RWPE2 (cell line): ENCODE results near the gene COL23A1.

Source experiments
- ATAC-seq: fragments of 200-7000 bp; cut with Tn5 transposase; 3 replicates; pipeline ENCODE4 v1.9.1; 2021; ENCODE audit warnings: low read depth
- DNase-seq: peaks from one replicate; pipeline ENCODE4 v3.0.0-alpha.2; 2020; ENCODE audit warnings: low spot score
- H3K27ac ChIP-seq: fragments of 450-650 bp; 2 replicates; pipeline ENCODE4 v1.5.1; 2017; ENCODE audit warnings: mild to moderate bottlenecking; ENCODE audit not compliant: poor library complexity, severe bottlenecking
- H3K27me3 ChIP-seq: fragments of 250-450 bp; sonication (Bioruptor Pico); 2 replicates; pipeline ENCODE4 v1.5.1; 2021; ENCODE audit warnings: mild to moderate bottlenecking, moderate library complexity; ENCODE audit not compliant: insufficient read depth, poor library complexity, severe bottlenecking
- H3K36me3 ChIP-seq: fragments of 250-450 bp; sonication (Bioruptor Pico); 2 replicates; pipeline ENCODE4 v1.5.1; 2020; ENCODE audit warnings: low read depth, mild to moderate bottlenecking, moderate library complexity
- H3K4me1 ChIP-seq: fragments of 250-450 bp; sonication (Bioruptor Pico); 2 replicates; pipeline ENCODE4 v1.5.1; 2021; ENCODE audit warnings: mild to moderate bottlenecking, moderate library complexity; ENCODE audit not compliant: insufficient read depth, poor library complexity, severe bottlenecking
- H3K4me3 ChIP-seq: fragments of 250-450 bp; sonication (Bioruptor Pico); 2 replicates; pipeline ENCODE4 v1.5.1; 2021; ENCODE audit warnings: mild to moderate bottlenecking, moderate library complexity; ENCODE audit not compliant: severe bottlenecking
- H3K9me3 ChIP-seq: fragments of 250-450 bp; sonication (Bioruptor Pico); 2 replicates; pipeline ENCODE4 v1.5.1; 2021; ENCODE audit warnings: mild to moderate bottlenecking, moderate library complexity; ENCODE audit not compliant: severe bottlenecking
- TF ChIP-seq, protein P1 (sequence below): fragments of 450-650 bp; IDR thresholded peaks from one replicate; pipeline ENCODE4 v1.5.1; 2017; ENCODE audit warnings: mild to moderate bottlenecking, moderate library complexity; ENCODE audit not compliant: poor library complexity, severe bottlenecking

The COL23A1 gene

DNA sequence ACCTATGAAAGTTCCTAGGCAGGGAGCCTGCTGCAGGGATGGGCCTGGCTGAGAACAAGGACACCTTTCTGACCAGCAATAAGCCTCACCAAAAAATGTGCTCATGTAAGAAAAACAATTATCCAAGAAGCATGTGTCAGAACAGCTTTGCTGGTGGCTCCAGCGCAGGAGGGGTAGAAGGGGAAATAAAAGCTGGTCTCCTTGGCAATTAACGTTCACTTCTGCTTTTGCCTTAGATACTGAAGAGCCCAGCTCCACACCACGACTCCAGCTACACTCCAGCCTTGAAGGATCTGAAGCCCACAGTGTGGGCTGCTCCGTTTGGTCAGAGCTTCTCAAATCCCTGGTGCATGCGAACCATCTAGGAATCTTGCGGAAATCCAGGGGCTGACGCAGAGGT is 250.0 kb downstream of the COL23A1 start:
- no peaks in the 10 kb centered on the region for H3K27me3 ChIP-seq
- TF ChIP-seq, protein P1, sequence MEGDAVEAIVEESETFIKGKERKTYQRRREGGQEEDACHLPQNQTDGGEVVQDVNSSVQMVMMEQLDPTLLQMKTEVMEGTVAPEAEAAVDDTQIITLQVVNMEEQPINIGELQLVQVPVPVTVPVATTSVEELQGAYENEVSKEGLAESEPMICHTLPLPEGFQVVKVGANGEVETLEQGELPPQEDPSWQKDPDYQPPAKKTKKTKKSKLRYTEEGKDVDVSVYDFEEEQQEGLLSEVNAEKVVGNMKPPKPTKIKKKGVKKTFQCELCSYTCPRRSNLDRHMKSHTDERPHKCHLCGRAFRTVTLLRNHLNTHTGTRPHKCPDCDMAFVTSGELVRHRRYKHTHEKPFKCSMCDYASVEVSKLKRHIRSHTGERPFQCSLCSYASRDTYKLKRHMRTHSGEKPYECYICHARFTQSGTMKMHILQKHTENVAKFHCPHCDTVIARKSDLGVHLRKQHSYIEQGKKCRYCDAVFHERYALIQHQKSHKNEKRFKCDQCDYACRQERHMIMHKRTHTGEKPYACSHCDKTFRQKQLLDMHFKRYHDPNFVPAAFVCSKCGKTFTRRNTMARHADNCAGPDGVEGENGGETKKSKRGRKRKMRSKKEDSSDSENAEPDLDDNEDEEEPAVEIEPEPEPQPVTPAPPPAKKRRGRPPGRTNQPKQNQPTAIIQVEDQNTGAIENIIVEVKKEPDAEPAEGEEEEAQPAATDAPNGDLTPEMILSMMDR = no peak
- no peaks in the 10 kb centered on the region for H3K36me3 ChIP-seq
- DNase-seq (no peak), ATAC-seq (no peak)
- no peaks in the 10 kb centered on the region for H3K9me3 ChIP-seq
- no peak overlapping the region for H3K27ac ChIP-seq
- no peak overlapping the region for H3K4me3 ChIP-seq
- H3K4me1 ChIP-seq = peaks cover 3% of the 10 kb centered on the region

DNA sequence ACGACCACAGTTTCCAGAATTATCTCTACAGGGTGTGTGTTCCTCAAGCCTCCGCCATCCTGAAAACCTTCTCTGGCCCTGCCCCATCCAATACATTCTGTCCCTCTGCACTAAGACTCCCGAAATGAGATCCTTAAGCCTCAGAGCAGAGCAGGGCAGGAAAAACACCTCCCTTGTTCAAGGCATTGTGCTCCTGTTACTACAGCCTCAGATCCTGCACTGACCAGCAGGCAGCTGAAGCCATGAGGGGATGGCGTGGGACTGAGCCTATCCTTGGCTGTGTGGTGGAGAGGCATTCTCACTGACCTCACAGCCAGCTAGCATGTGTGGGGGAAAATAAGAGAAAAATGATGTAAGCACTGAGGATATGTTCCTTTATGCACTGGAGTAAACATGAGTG is 250.9 kb downstream of the COL23A1 start:
- H3K27ac ChIP-seq = no peak overlapping the region
- TF ChIP-seq, protein P1 = no peak

DNA sequence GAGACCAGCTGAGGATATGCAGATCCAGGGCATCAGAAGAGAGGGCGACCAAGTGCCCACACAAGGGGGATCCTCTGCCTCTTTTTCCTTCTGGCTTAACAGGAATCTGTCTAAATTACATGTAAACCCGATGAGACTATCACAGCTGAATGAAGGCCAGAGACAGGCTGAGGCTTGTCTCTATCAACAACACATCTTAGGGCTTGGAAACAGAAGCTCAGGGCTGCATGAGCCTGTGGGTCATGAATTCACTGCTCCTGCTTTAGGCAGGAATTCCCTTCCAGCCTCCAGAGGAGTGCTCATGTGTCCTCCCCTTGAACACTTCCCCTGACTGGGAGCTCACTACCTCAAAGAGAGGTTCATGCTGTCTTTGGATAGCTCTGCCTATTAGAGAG is 251.4 kb downstream of the COL23A1 start:
- Histone ChIP-seq H3K4me1 (peaks cover 3% of the 10 kb centered on the region), H3K9me3 (no peaks in the 10 kb centered on the region), H3K27me3 (no peaks in the 10 kb centered on the region), H3K4me3 (no peak overlapping the region), H3K36me3 (no peaks in the 10 kb centered on the region), H3K27ac (no peak overlapping the region)
- TF ChIP-seq, protein P1 = no peak
- ATAC-seq = peak; percentile 85
- DNase-seq = no peak

More for the DNA sequence above, 250.9 kb downstream of the COL23A1 start:
- peaks cover 3% of the 10 kb centered on the region for H3K4me1 ChIP-seq
- ATAC-seq (no peak), DNase-seq (no peak)
- H3K9me3 ChIP-seq = no peaks in the 10 kb centered on the region
- no peaks in the 10 kb centered on the region for H3K27me3 ChIP-seq
- H3K36me3 ChIP-seq = no peaks in the 10 kb centered on the region
- H3K4me3 ChIP-seq = no peak overlapping the region

DNA sequence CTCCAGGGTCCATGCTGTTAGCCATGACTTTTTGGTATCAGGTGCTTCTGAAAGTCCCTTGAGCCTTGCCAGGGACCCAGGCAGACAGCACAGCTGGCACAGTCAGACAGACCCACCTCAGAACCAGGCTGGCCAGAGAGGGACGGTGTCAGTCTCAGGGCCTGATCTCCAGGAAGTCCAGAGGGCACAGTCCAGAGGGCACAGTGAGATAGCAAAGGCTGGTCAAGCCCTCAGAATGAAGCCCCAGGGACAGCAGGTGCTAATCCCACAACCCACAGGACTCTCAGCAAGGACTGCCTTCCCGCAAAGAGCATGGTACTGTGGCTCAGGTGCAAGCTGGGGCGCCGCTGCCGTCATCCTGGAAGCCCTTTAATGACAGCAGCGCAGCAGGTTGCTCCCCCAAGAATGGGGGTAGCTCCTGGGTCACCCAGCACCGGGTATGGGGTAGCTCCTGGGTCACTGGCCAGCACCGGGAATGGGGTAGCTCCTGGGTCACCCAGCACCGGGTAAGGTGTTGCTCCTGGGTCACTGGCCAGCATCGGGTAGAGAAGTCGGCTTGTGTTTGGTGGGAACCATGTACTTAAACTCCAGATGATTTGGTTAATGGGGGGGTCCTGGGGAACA is 252.0 kb downstream of the COL23A1 start:
- ATAC-seq = peak; percentile 19; the same call in 2 of the 3 replicates

DNA sequence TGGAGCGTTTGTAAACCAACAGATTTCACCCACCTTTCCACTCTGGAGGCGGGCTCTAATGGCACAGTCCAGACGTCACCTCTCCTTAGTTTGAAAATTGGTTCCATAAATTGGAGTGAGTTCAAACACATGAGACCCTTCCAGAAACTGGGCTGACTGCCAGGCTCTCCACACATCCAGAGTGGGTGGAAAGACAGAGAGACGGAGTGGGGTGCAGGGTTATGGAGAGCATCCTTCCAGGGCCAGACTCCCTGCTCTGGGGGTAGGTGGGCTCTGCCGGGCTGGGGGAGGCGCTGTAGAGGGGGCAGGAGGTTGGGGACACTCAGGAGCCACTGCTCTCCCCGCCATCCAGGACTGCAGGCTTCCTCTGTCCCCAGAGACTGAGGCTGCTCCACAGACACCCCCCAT is 252.9 kb downstream of the COL23A1 start:
- peak; percentile 49 for DNase-seq

More for the DNA sequence above, 252.0 kb downstream of the COL23A1 start:
- Histone ChIP-seq H3K4me3 (no peak overlapping the region), H3K27ac (no peak overlapping the region), H3K9me3 (no peaks in the 10 kb centered on the region), H3K4me1 (peaks cover 3% of the 10 kb centered on the region), H3K27me3 (no peaks in the 10 kb centered on the region), H3K36me3 (no peaks in the 10 kb centered on the region)
- DNase-seq = peak; percentile 61
- TF ChIP-seq, protein P1 = no peak

More for the DNA sequence above, 252.9 kb downstream of the COL23A1 start:
- Histone ChIP-seq H3K4me3 (no peak overlapping the region), H3K9me3 (no peaks in the 10 kb centered on the region), H3K27ac (no peak overlapping the region), H3K27me3 (no peaks in the 10 kb centered on the region), H3K4me1 (peaks cover 3% of the 10 kb centered on the region), H3K36me3 (no peaks in the 10 kb centered on the region)
- no peak for ATAC-seq
- TF ChIP-seq, protein P1 = no peak
